DND-41 (cell line): ENCODE measurements around the gene ACAD10.

ENCODE experiments used
- ATAC-seq: fragments of 200-7000 bp; cut with Tn5 transposase; 3 replicates; pipeline ENCODE4 v1.9.1; 2021; ENCODE audit warnings: low read depth; ENCODE audit not compliant: insufficient read depth
- DNase-seq: peaks from one replicate; pipeline ENCODE4 v3.0.0-alpha.2; 2020
- H2AFZ ChIP-seq: 2 replicates; pipeline ENCODE4 v1.6.0; 2012; ENCODE audit warnings: low read depth, low read length
- H3K27ac ChIP-seq: 2 replicates; pipeline ENCODE4 v1.5.1; 2012; ENCODE audit warnings: low read length, inconsistent platforms
- H3K27me3 ChIP-seq: fragments of 200-600 bp; sonication (generic); 2 replicates; pipeline ENCODE4 v1.6.0; 2012; ENCODE audit warnings: low read length, mild to moderate bottlenecking, inconsistent platforms; ENCODE audit not compliant: insufficient read depth, poor library complexity
- H3K36me3 ChIP-seq: 2 replicates; pipeline ENCODE4 v1.5.1; 2012; ENCODE audit warnings: low read length, inconsistent platforms; ENCODE audit not compliant: insufficient read depth
- H3K4me1 ChIP-seq: 2 replicates; pipeline ENCODE4 v1.5.1; 2012; ENCODE audit warnings: mild to moderate bottlenecking, low read length; ENCODE audit not compliant: insufficient read depth
- H3K4me2 ChIP-seq: 2 replicates; pipeline ENCODE4 v1.6.0; 2012; ENCODE audit warnings: mild to moderate bottlenecking, moderate library complexity, low read length, inconsistent platforms; ENCODE audit not compliant: insufficient read depth
- H3K4me3 ChIP-seq, 2 experiments: fragments of 200-600 bp in 1 of 2; shearing (Covaris generic) in 1 of 2; 2 replicates each; pipeline ENCODE4 v1.5.1; 2012 to 2016; ENCODE audit warnings: inconsistent platforms in 2 of 2, low read length in 2 of 2, mild to moderate bottlenecking in 2 of 2, low read depth in 1 of 2, moderate library complexity in 1 of 2
- H3K79me2 ChIP-seq: 2 replicates; pipeline ENCODE4 v1.6.0; 2012; ENCODE audit warnings: low read length, inconsistent platforms; ENCODE audit not compliant: insufficient read depth
- H3K9ac ChIP-seq: 2 replicates; pipeline ENCODE4 v1.6.0; 2012; ENCODE audit warnings: low read depth, mild to moderate bottlenecking, inconsistent platforms, low read length, moderate library complexity
- H3K9me3 ChIP-seq: 2 replicates; pipeline ENCODE4 v1.5.1; 2012; ENCODE audit warnings: low read length, moderate library complexity, mild to moderate bottlenecking, inconsistent platforms; ENCODE audit not compliant: insufficient read depth, severe bottlenecking
- H4K20me1 ChIP-seq: 2 replicates; pipeline ENCODE4 v1.6.0; 2012; ENCODE audit warnings: low read length; ENCODE audit not compliant: insufficient read depth
- EZH2 ChIP-seq: IDR thresholded peaks from 3 replicates; pipeline ENCODE4 v1.6.1; 2012; ENCODE audit warnings: borderline replicate concordance, low read depth, mild to moderate bottlenecking, moderate library complexity, low read length, inconsistent platforms; ENCODE audit not compliant: severe bottlenecking
- TF ChIP-seq, protein P1 (sequence below): IDR thresholded peaks from 2 replicates; pipeline ENCODE4 v1.5.1; 2012; ENCODE audit warnings: borderline replicate concordance, low read length, moderate library complexity, mild to moderate bottlenecking; ENCODE audit not compliant: poor library complexity, severe bottlenecking; ENCODE audit errors: extremely low read depth

Gene ACAD10

DNA sequence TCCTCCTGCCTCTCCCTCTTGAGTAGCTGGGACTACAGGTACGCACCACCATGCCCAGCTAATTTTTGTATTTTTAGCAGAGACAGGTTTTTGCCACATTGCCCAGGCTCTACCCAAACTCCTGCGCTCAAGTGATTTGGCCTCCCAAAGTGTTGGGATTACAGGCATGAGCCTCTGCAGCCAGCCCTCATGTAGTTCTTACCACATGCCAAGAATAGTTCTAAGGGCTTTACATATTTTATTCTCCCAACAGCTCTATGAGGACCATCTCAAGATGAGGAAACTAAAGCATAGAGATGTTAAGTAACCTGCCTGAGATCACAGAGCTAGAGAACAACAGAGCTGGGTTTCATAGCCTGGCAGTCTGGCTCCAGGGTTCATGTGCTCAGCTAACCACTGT lies 42.9 kb downstream of the ACAD10 start:
- no peaks in the 10 kb centered on the region for H3K79me2 ChIP-seq
- no peak overlapping the region for H3K4me2 ChIP-seq
- H3K9me3 ChIP-seq, result no peaks in the 10 kb centered on the region
- H3K4me3 ChIP-seq, result no peak overlapping the region
- ATAC-seq (no peak), DNase-seq (no peak)
- no peak for TF ChIP-seq EZH2
- TF ChIP-seq, protein P1, sequence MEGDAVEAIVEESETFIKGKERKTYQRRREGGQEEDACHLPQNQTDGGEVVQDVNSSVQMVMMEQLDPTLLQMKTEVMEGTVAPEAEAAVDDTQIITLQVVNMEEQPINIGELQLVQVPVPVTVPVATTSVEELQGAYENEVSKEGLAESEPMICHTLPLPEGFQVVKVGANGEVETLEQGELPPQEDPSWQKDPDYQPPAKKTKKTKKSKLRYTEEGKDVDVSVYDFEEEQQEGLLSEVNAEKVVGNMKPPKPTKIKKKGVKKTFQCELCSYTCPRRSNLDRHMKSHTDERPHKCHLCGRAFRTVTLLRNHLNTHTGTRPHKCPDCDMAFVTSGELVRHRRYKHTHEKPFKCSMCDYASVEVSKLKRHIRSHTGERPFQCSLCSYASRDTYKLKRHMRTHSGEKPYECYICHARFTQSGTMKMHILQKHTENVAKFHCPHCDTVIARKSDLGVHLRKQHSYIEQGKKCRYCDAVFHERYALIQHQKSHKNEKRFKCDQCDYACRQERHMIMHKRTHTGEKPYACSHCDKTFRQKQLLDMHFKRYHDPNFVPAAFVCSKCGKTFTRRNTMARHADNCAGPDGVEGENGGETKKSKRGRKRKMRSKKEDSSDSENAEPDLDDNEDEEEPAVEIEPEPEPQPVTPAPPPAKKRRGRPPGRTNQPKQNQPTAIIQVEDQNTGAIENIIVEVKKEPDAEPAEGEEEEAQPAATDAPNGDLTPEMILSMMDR, result no peak
- no peaks in the 10 kb centered on the region for H4K20me1 ChIP-seq
- no peak overlapping the region for H3K9ac ChIP-seq
- H2AFZ ChIP-seq, result no peak overlapping the region
- no peak overlapping the region for H3K27ac ChIP-seq
- H3K4me1 ChIP-seq, result no peaks in the 10 kb centered on the region
- peaks cover 19% of the 10 kb centered on the region for H3K36me3 ChIP-seq
- no peaks in the 10 kb centered on the region for H3K27me3 ChIP-seq

DNA sequence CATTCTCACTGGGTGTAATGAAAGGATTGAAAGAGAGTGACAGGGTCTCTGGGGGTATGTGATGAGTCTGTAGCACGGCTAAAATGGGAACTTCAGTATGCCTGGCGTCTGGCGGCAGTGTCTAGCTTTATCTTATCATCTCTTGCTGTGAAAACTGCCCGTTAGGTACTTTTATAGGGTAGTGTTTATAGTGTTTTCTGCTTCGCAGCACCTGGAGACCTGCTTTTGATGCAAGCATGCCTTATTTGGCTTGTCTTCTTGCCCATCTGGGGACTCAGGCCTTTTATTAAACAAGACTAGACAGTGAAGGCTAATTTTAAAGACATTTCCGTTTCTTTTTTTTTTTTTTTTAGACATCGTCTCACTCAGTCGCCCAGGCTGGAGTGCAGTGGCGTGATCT lies 44.6 kb downstream of the ACAD10 start:
- Histone ChIP-seq H3K79me2 (no peaks in the 10 kb centered on the region), H3K4me2 (no peak overlapping the region), H3K9me3 (no peaks in the 10 kb centered on the region), H2AFZ (no peak overlapping the region), H3K9ac (no peak overlapping the region), H3K36me3 (peaks cover 20% of the 10 kb centered on the region), H3K27ac (no peak overlapping the region), H4K20me1 (no peaks in the 10 kb centered on the region), H3K27me3 (no peaks in the 10 kb centered on the region), H3K4me1 (no peaks in the 10 kb centered on the region), H3K4me3 (no peak overlapping the region)
- TF ChIP-seq EZH2, result no peak
- TF ChIP-seq, protein P1, result no peak
- DNase-seq (no peak), ATAC-seq (no peak)

DNA sequence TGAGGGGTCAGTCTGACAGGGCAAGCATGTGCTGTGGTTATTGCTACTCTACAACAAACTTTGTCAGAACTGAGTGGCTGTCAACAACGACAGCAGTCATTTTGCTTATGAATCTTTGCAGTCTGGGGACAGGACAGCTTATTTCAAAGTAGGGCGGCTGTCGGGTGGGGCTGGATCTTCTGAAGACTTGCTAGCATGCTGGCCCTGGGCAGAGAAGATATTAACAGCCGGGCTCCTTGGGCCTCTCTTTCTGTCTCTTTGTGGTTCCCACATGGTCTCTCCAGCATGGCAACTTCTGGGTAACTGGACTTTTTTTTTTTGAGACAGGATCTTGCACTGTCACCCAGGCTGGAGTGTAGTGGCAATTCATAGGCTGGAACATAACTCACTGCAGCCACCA lies 46.9 kb downstream of the ACAD10 start:
- H2AFZ ChIP-seq, result no peak overlapping the region
- no peaks in the 10 kb centered on the region for H3K9me3 ChIP-seq
- H3K79me2 ChIP-seq, result no peaks in the 10 kb centered on the region
- DNase-seq (no peak), ATAC-seq (no peak)
- no peak overlapping the region for H3K27ac ChIP-seq
- TF ChIP-seq EZH2, result no peak
- TF ChIP-seq, protein P1, result no peak
- no peaks in the 10 kb centered on the region for H4K20me1 ChIP-seq
- no peak overlapping the region for H3K4me2 ChIP-seq
- H3K4me3 ChIP-seq, result no peak overlapping the region
- H3K27me3 ChIP-seq, result no peaks in the 10 kb centered on the region
- H3K9ac ChIP-seq, result no peak overlapping the region
- peaks cover 26% of the 10 kb centered on the region for H3K36me3 ChIP-seq
- no peaks in the 10 kb centered on the region for H3K4me1 ChIP-seq
